IPS-15b (cell line): ENCODE measurements around the gene HDLBP.

Source experiments
- H3K27me3 ChIP-seq: one replicate; pipeline ENCODE4 v1.6.1; 2013; ENCODE audit warnings: low read length; ENCODE audit not compliant: control insufficient read depth, insufficient read depth
- H3K36me3 ChIP-seq: one replicate; pipeline ENCODE4 v1.6.1; 2013; ENCODE audit warnings: low read length; ENCODE audit not compliant: control insufficient read depth, insufficient read depth
- H3K4me1 ChIP-seq: one replicate; pipeline ENCODE4 v1.6.1; 2013; ENCODE audit warnings: mild to moderate bottlenecking, low read length; ENCODE audit not compliant: control insufficient read depth, insufficient read depth
- H3K4me3 ChIP-seq: one replicate; pipeline ENCODE4 v1.5.1; 2013; ENCODE audit warnings: low read depth, low read length
- H3K9ac ChIP-seq: one replicate; pipeline ENCODE4 v1.6.1; 2013; ENCODE audit warnings: low read depth, mild to moderate bottlenecking, low read length
- H3K9me3 ChIP-seq: one replicate; pipeline ENCODE4 v1.6.1; 2013; ENCODE audit warnings: mild to moderate bottlenecking, low read length; ENCODE audit not compliant: control insufficient read depth, insufficient read depth

HDLBP gene

DNA sequence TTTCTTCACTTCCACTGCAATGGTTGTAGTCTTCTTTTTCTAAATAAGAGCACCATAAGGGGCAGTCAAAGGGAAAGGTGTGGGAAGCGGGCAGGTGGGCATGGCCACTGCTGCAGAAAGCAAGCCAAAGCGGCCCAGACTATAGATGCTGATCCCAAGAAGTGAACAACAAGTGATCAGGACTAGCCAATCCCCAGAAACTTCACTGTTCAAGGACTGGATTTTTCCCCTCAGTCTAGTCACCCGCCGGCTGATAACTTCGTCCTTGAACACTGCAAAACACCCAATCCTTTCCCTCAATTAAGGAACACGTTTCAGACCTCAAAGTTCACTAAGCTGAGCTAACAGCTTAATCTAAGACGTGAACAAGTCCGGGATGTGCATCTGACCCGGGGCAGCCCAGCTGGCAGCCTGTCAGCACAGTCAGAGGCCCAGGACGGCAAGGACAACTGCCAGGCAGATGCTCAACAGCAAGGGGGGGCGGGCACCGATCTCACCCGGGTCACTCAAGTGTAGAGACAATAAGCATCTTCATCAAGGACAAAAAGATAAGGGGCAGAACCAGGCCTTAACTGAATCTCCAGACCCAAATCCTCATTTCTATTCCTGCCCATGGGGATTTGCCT, 59.8 kb downstream of the HDLBP start:
- H3K36me3 ChIP-seq = peaks cover 67% of the 10 kb centered on the region

DNA sequence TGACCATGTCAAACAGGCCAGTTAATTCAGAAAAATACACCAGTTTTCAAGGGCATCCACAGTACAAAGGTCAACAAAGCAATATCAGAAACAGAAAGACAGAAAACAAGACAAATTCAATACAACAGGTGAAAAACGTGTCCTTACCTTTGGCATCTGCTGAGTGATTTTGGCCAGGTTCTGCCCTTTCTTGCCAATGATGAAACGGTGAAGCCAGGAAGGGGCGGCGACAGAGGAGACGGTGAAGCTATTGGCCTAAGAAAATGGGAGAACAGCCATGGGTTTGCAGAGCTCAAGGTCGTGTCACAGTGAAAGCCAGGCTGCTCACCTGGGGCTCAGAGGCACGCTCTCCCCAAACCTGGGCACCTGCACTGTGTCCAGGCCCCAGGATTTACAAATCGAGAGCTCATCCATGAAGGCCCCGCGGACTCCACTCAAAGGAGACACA, 60.5 kb downstream of the HDLBP start:
- no peak overlapping the region for H3K4me3 ChIP-seq
- H3K36me3 ChIP-seq = peaks cover 72% of the 10 kb centered on the region

More for the DNA sequence above, 59.8 kb downstream of the HDLBP start:
- Histone ChIP-seq H3K9me3 (no peaks in the 10 kb centered on the region), H3K4me3 (no peak overlapping the region), H3K27me3 (no peaks in the 10 kb centered on the region), H3K4me1 (no peaks in the 10 kb centered on the region), H3K9ac (no peak overlapping the region)

DNA sequence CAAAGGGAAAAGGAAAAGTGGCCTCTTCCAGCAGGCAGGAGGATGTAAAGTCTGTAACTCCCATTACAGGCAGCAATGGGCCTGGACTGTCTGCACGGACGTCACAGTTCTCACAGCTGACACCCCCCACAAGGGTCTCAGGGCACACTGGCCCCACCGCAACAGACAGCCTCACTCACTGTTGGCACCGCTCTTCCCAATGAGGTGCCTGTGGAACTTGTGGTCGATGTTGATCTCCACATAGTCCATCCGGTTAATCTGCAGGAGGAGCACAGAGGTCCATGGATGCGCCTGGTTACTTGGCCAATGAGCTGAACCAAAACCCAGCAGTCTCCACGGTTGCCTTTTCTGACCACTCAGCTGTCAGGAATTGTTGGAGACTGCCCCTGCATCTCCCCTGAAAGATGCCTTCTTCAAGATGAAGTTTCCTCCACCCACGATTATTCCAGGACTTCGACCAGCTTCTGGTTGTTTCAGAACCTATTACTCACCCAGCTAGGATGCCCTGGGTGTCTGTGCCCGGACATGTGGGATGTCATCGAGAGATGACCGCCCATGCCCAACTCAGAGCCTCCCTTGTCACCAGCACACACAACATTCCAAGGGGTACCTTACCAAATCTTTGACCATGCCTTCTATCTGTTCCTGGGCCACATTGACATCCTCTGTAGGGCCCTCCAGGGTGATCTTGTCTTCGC, 62.5 kb downstream of the HDLBP start:
- Histone ChIP-seq H3K4me3 (no peak overlapping the region), H3K27me3 (no peaks in the 10 kb centered on the region), H3K4me1 (no peaks in the 10 kb centered on the region), H3K36me3 (peaks cover 84% of the 10 kb centered on the region), H3K9me3 (no peaks in the 10 kb centered on the region), H3K9ac (no peak overlapping the region)

More for the DNA sequence above, 60.5 kb downstream of the HDLBP start:
- Histone ChIP-seq H3K27me3 (no peaks in the 10 kb centered on the region), H3K4me1 (no peaks in the 10 kb centered on the region), H3K9me3 (no peaks in the 10 kb centered on the region), H3K9ac (no peak overlapping the region)

DNA sequence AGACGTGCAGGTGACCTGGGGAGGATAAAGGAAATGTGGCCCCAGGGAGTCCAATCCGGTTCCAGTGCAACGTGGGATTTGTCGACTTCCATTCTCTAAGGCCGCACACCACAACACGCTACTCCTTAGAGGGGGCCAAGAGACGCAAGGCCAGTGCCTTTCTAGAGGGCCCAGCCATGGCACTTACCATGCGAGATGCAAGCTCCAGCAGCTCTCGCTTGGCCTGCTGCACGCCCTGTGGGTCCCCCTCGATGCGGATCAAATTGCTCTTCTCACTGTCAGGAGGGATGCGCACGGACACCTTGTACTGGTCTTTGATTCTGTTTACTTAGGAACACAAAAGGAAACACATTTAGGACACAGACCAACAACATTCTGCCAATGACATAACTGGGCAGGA, 65.8 kb downstream of the HDLBP start:
- H3K4me3 ChIP-seq = no peak overlapping the region

GRCh38 chr2:241248897-241249296, 66.6 kb downstream of the HDLBP start:
- Histone ChIP-seq H3K27me3 (no peaks in the 10 kb centered on the region), H3K4me3 (no peak overlapping the region), H3K9ac (no peak overlapping the region), H3K9me3 (no peaks in the 10 kb centered on the region), H3K4me1 (no peaks in the 10 kb centered on the region), H3K36me3 (peaks cover 80% of the 10 kb centered on the region)

More for the DNA sequence above, 65.8 kb downstream of the HDLBP start:
- H3K9me3 ChIP-seq = no peaks in the 10 kb centered on the region
- no peaks in the 10 kb centered on the region for H3K27me3 ChIP-seq
- H3K9ac ChIP-seq = no peak overlapping the region
- peaks cover 81% of the 10 kb centered on the region for H3K36me3 ChIP-seq
- no peaks in the 10 kb centered on the region for H3K4me1 ChIP-seq

DNA sequence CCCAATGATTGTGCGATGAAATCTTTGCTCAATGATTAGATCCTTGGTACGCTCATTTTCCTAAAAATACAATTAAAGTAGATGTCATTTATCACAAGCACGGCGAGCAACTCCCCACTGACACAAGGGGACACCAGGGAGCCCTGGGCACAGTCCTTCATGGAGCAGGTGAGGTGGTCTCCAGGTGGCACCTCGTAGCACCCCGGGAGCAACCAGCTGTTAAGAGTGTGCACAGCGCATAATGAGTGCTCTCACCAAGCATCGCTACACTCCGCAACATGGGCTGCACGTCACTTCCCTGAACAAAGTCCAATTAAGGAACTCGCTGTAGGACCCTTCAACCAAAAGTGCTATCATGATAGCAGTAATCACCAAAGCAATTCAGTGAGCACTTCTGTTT, 67.2 kb downstream of the HDLBP start:
- Histone ChIP-seq H3K9ac (no peak overlapping the region), H3K9me3 (no peaks in the 10 kb centered on the region), H3K27me3 (no peaks in the 10 kb centered on the region), H3K4me1 (no peaks in the 10 kb centered on the region), H3K4me3 (no peak overlapping the region), H3K36me3 (peaks cover 76% of the 10 kb centered on the region)

DNA sequence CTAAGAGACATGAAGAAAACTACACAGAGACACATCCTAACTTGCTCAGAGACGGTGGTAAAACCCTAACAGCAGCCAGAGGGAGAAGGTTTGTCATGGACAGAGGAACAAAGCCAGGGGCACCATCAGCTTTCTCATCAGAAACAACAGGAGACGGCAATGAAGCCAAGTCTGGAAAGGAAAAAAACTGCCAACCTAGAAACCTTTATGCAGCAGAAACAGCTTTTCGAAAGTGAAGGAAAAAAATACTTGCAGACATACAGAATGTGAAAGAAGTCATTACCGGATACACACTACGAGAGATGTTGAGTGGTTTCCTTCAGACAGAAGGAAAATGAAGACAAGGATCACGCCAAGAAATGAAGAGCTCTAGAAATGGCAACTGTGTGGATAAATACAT, 71.1 kb downstream of the HDLBP start:
- H3K4me3 ChIP-seq = no peak overlapping the region
- no peak overlapping the region for H3K9ac ChIP-seq
- H3K4me1 ChIP-seq = no peaks in the 10 kb centered on the region
- H3K9me3 ChIP-seq = no peaks in the 10 kb centered on the region
- H3K36me3 ChIP-seq = peaks cover 65% of the 10 kb centered on the region
- H3K27me3 ChIP-seq = no peaks in the 10 kb centered on the region

DNA sequence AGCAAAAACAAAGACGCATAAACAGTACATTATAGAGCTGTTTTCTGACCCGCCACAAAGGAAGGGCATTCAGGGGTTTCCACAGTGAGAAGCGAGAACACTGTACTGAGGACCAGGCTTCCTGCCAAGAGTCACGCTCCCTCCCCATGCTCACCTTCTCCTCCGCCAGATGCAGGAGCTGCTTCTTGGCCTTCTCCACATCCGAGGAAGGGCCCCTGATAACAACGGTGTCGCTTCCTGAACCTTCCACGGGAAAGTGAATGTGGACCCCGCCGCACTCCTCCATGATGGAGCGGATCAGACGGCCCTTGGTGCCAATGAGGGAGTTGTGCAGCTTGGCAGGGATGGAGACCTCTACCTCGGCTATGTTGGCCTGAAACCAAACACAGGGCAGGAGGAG, 73.2 kb downstream of the HDLBP start:
- no peak overlapping the region for H3K9ac ChIP-seq
- no peak overlapping the region for H3K4me3 ChIP-seq
- peaks cover 65% of the 10 kb centered on the region for H3K36me3 ChIP-seq
- no peaks in the 10 kb centered on the region for H3K9me3 ChIP-seq
- H3K4me1 ChIP-seq = no peaks in the 10 kb centered on the region
- H3K27me3 ChIP-seq = no peaks in the 10 kb centered on the region

DNA sequence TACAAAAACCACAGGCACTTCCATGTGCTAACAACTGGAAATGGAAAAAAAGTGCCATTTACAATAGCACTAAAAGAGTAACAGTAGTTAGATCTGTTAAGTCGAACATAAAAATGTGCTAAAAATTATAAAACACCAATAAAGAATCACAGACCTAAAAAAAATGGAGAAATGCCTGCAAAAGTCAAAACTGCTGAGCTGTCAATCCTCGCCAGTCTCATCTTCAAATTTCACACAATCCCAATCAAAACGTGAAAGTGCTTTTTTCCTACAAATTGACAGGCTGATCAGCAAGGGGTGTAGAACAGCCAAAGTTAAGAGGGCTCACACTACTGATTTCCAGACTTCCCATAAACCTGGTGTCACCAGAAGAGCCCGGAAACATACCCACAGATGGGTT, 73.8 kb downstream of the HDLBP start:
- Histone ChIP-seq H3K4me1 (no peaks in the 10 kb centered on the region), H3K9ac (no peak overlapping the region), H3K27me3 (no peaks in the 10 kb centered on the region), H3K36me3 (peaks cover 64% of the 10 kb centered on the region), H3K4me3 (no peak overlapping the region), H3K9me3 (no peaks in the 10 kb centered on the region)

DNA sequence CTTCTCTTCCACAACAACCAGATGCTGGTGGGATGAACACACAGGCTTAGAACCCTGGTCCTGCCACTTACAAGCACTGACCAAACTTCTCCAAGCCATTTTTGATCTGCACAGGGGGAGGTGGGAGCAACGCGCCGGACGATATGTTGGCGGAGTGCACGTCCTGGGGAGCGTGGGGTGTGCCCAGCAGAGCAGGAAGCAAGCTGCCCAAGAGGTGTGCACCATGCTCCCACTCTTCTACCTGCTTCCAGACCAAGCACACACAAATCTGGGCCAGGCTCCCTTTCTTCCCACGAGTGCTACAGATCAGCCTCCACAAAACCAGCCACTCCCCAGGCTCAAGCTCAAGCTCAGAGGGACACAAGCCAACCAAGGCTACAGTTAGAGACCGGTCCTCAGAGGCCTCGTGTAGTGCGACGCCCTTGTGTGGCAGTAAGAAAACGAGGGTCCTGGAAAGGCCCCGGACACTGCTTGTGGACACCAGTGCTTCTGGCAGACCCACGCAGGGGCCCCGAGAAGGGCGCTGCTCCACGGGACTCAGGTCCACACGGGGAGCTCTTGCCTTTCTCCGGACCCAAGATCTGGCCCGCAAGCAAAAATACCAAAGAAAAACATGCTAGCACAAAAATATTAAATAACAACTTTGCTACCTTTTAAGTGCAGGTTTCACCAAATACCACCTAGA, 75.0 kb downstream of the HDLBP start:
- Histone ChIP-seq H3K9ac (no peak overlapping the region), H3K9me3 (no peaks in the 10 kb centered on the region), H3K27me3 (no peaks in the 10 kb centered on the region), H3K4me3 (no peak overlapping the region), H3K4me1 (no peaks in the 10 kb centered on the region), H3K36me3 (peaks cover 67% of the 10 kb centered on the region)

GRCh38 chr2:241239552-241240202, 75.8 kb downstream of the HDLBP start:
- Histone ChIP-seq H3K36me3 (peaks cover 75% of the 10 kb centered on the region), H3K9ac (no peak overlapping the region), H3K27me3 (no peaks in the 10 kb centered on the region), H3K9me3 (no peaks in the 10 kb centered on the region), H3K4me1 (no peaks in the 10 kb centered on the region), H3K4me3 (no peak overlapping the region)
